NB4 (cell line): ENCODE data around the gene RUFY3.

Experiments used
- POLR2A ChIP-seq: IDR thresholded peaks from 2 replicates; pipeline ENCODE4 v1.6.1; 2011; ENCODE audit warnings: mild to moderate bottlenecking; ENCODE audit not compliant: insufficient read length; ENCODE audit errors: extremely low read depth
- TF ChIP-seq, protein P1 (sequence below): IDR thresholded peaks from one replicate; pipeline ENCODE4 v1.5.1; 2012; ENCODE audit warnings: low read depth, low read length
- TF ChIP-seq, protein P2 (sequence below): IDR thresholded peaks from 2 replicates; pipeline ENCODE4 v1.6.1; 2011; ENCODE audit warnings: low read depth, low read length

GRCh38 chr4:70705183-70706043 is 16.4 kb upstream of the RUFY3 start:
- TF ChIP-seq, protein P1, sequence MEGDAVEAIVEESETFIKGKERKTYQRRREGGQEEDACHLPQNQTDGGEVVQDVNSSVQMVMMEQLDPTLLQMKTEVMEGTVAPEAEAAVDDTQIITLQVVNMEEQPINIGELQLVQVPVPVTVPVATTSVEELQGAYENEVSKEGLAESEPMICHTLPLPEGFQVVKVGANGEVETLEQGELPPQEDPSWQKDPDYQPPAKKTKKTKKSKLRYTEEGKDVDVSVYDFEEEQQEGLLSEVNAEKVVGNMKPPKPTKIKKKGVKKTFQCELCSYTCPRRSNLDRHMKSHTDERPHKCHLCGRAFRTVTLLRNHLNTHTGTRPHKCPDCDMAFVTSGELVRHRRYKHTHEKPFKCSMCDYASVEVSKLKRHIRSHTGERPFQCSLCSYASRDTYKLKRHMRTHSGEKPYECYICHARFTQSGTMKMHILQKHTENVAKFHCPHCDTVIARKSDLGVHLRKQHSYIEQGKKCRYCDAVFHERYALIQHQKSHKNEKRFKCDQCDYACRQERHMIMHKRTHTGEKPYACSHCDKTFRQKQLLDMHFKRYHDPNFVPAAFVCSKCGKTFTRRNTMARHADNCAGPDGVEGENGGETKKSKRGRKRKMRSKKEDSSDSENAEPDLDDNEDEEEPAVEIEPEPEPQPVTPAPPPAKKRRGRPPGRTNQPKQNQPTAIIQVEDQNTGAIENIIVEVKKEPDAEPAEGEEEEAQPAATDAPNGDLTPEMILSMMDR = no peak
- peak; percentile 9 for TF ChIP-seq POLR2A
- TF ChIP-seq, protein P2, sequence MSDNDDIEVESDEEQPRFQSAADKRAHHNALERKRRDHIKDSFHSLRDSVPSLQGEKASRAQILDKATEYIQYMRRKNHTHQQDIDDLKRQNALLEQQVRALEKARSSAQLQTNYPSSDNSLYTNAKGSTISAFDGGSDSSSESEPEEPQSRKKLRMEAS = peak; percentile 79
